Activated CD4-positive, alpha-beta memory T cell treated with anti-CD3 and anti-CD28 coated beads, Interleukin-2, amount 10 ng/mL, durations not matched to agents 7 days and 5 days (primary cell): ENCODE results near the gene WDR27. TPM values are rescaled to one million over a fixed set of nuclear protein-coding genes. Genes with fewer than 3 reads are reported as not detected.

Experiments
- CTCF ChIA-PET: fragments of 350-600 bp; sonication (Branson Sonifier 250); formaldehyde crosslinking; loops from one replicate; lab custom pipeline; 2021; ENCODE audit warnings: antibody characterized with exemption, inconsistent platforms; lab: Charles Lee
- POLR2A ChIA-PET: fragments of 350-600 bp; sonication (Branson Sonifier 250); formaldehyde crosslinking; loops from one replicate; lab custom pipeline; 2021; ENCODE audit warnings: antibody characterized with exemption; lab: Charles Lee
- DNase-seq: peaks from one replicate; pipeline ENCODE4 v3.0.0-alpha.2; 2020
- H3K27ac Mint-ChIP-seq: one replicate; pipeline ENCODE4 v1.8.0; 2021; ENCODE audit warnings: mild to moderate bottlenecking, mixed read lengths
- H3K27me3 Mint-ChIP-seq: one replicate; pipeline ENCODE4 v1.8.0; 2021; ENCODE audit warnings: mixed read lengths
- H3K36me3 Mint-ChIP-seq: one replicate; pipeline ENCODE4 v1.8.0; 2021; ENCODE audit warnings: low read depth, mixed read lengths
- H3K4me1 Mint-ChIP-seq: one replicate; pipeline ENCODE4 v1.8.0; 2021; ENCODE audit warnings: mixed read lengths
- H3K4me3 Mint-ChIP-seq: one replicate; pipeline ENCODE4 v1.8.0; 2021; ENCODE audit warnings: mild to moderate bottlenecking, mixed read lengths
- H3K9me3 Mint-ChIP-seq: one replicate; pipeline ENCODE4 v1.8.0; 2021; ENCODE audit warnings: mixed read lengths
- total RNA-seq, 2 experiments: library from RNA; stranded (reverse); gene quantifications; one replicate each; pipeline ENCODE4 v1.2.3, GENCODE V29; 2021

WDR27 gene
- total RNA-seq, 2 experiments from 2014 or later: 24.9 to 25.2 TPM

DNA sequence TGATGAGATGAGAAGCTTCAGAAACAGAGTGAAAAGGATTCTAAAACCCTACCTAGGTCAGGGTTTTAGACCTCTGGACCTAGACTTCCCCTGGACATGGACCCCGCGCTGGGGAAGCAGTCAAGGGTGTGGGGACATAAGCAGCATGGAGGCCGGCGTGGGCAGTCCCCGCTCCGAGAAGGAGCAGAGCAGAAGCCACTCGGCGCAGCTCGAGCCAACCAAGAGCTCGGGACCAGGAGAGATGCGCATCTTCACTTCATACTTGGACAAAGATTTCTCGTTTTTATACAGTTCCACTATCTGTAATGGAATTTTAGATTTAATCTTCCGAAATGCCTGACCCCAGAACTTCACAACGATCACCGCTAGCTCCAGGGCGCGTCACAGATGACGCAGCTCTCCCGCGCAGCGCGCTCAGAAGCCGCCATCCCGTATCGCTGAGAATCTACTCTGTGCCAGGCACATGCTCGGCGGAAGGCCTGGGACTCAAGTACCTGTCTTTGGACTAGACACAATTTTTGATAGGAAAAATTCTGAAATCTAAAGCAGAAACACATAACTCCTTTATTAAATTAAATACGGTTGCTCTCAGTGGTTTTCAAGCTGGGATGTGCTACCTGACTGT lies 60.3 kb downstream of the WDR27 start:
- no peak overlapping the region for H3K4me3 Mint-ChIP-seq
- H3K4me1 Mint-ChIP-seq: no peaks in the 10 kb centered on the region
- POLR2A ChIA-PET: no interaction called here
- no peak overlapping the region for H3K27ac Mint-ChIP-seq
- no peaks in the 10 kb centered on the region for H3K9me3 Mint-ChIP-seq
- H3K27me3 Mint-ChIP-seq: no peaks in the 10 kb centered on the region
- CTCF ChIA-PET: no interaction called here
- no peaks in the 10 kb centered on the region for H3K36me3 Mint-ChIP-seq
- no peak for DNase-seq

- ChIA-PET CTCF (no interaction called here), POLR2A (no interaction called here)
- DNase-seq: no peak
- Mint-ChIP-seq H3K9me3 (no peaks in the 10 kb centered on the region), H3K27me3 (no peaks in the 10 kb centered on the region), H3K4me1 (no peaks in the 10 kb centered on the region), H3K36me3 (no peaks in the 10 kb centered on the region), H3K27ac (no peak overlapping the region), H3K4me3 (no peak overlapping the region)
These were observed 60.8 kb downstream of the WDR27 start for GRCh38 chr6:169640983-169641382.

DNA sequence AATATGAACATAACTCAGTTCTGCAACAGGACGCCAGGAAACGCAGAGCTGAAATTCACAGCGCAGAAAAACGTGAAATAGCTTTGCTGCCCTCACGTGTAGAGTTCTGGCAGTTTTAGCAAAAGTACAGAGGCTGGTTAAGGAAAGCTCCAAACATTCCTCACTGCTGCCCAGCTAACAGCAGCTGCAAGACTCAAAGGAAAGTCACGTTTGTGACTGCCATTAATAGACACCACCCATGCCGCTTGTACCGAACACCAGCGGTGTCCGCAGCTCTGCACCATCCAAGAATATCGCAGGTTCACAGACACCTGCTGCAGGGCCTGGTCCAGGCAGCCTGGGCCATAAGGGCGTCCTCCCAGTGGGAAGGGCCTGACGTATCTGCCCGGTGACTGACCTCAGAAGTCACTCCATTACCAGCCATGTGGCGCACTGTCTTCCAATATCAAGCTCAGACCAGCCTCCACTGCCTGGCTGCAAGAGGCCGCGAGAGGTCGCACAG lies 61.4 kb downstream of the WDR27 start:
- no peaks in the 10 kb centered on the region for H3K27me3 Mint-ChIP-seq

DNA sequence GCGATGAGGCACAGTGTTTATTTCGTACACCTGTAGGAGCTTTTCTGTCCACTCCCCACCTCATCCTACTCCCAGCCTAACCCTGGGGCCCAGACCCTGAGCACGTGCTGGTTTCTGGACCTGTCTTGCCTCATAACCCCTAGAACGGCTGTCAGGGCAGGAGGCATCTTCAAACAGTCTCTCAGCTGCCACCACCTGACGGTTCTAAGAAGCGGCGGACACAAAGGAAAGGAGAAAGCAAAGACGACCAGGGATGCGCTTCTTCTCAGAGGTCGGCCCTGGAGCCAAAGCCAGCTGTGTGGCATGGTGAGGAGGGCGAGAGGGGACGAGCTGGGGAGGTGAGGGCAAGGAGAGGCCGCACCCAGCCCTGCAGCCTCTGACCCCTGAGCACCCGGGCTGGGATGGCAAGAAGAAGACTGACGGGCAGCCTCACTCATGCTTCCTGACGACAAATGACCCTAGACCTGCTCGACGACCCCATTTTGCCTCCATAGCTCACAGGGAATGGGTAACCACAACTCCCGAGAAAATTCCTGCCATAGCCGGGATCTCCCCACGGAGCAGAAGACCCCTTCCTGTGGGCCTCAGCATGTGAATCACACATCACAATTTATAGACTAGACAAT lies 62.1 kb downstream of the WDR27 start:
- ChIA-PET CTCF (no interaction called here), POLR2A (no interaction called here)
- H3K4me3 Mint-ChIP-seq: no peak overlapping the region
- H3K27me3 Mint-ChIP-seq: no peaks in the 10 kb centered on the region
- H3K4me1 Mint-ChIP-seq: no peaks in the 10 kb centered on the region
- H3K27ac Mint-ChIP-seq: no peak overlapping the region
- no peaks in the 10 kb centered on the region for H3K9me3 Mint-ChIP-seq
- H3K36me3 Mint-ChIP-seq: no peaks in the 10 kb centered on the region
- no peak for DNase-seq

More for the DNA sequence above, 61.4 kb downstream of the WDR27 start:
- ChIA-PET CTCF (no interaction called here), POLR2A (no interaction called here)
- Mint-ChIP-seq H3K27ac (no peak overlapping the region), H3K4me1 (no peaks in the 10 kb centered on the region), H3K4me3 (no peak overlapping the region), H3K9me3 (no peaks in the 10 kb centered on the region), H3K36me3 (no peaks in the 10 kb centered on the region)
- DNase-seq: no peak

DNA sequence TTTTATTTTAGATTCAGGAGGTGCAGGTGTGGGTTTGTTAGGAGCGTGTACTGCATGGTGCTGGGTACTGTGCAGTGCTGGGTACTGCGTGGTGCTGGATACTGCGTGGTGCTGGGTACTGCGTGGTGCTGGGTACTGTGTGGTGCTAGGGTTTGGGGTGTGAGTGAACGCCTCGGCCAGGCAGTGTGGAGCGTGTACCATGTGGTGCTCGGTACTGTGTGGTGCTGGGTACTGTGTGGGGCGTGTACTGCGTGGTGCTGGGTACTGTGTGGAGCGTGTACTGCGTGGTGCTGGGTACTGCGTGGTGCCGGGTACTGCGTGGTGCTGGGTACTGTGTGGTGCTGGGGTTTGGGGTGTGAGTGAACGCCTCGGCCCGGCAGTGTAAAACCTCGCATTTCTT lies 62.9 kb downstream of the WDR27 start:
- no peaks in the 10 kb centered on the region for H3K27me3 Mint-ChIP-seq
- CTCF ChIA-PET: no interaction called here
- no peak for DNase-seq
- H3K9me3 Mint-ChIP-seq: no peaks in the 10 kb centered on the region
- no peaks in the 10 kb centered on the region for H3K4me1 Mint-ChIP-seq
- H3K4me3 Mint-ChIP-seq: no peak overlapping the region
- H3K36me3 Mint-ChIP-seq: no peaks in the 10 kb centered on the region
- no peak overlapping the region for H3K27ac Mint-ChIP-seq
- POLR2A ChIA-PET: no interaction called here

DNA sequence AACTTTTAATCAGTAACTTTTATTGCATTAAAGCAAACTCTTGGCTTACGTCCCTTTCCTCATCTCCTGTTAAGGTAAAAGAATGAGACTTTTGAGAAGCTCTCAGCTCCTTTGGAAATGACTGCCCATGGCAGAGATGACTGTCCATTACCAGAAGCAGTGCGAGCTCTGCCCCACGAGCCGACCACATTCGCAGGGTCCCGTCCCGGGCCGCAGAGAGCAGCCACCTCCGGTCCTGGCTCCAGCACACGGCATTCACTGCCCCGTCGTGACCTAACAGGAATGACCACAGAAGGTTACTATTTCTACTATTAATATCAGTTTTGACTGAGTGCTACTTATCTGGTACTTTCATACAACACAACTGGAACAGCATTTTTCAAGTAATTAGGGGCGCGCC lies 63.4 kb downstream of the WDR27 start:
- no peaks in the 10 kb centered on the region for H3K27me3 Mint-ChIP-seq
- H3K36me3 Mint-ChIP-seq: no peaks in the 10 kb centered on the region
- no peaks in the 10 kb centered on the region for H3K4me1 Mint-ChIP-seq
- H3K4me3 Mint-ChIP-seq: no peak overlapping the region
- H3K27ac Mint-ChIP-seq: no peak overlapping the region
- CTCF ChIA-PET: no interaction called here
- DNase-seq: no peak
- POLR2A ChIA-PET: no interaction called here
- H3K9me3 Mint-ChIP-seq: no peaks in the 10 kb centered on the region

DNA sequence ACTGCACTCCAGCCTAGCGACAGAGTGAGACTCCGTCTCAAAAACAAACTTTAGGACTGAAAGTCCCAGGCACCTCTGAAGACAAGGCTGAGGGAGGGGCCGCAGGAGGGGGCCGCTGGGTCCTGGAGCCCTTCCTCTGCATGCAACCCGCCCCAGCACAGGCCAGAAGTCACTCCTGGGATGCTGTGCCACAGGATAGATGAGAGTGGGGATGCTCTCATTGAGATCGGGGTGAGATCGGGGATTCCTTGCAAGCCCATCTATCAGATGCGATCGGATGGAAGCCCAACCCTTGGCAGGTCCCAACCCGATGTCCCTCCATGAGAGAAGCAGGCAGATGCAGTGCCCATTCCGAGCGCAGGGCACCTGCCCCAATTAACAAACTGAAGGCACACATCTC lies 66.5 kb downstream of the WDR27 start:
- CTCF ChIA-PET: interaction anchor here (0.5 kb wide), 1 partner anchor 750 kb away, joined by 3 read pairs; no protein-coding TSS in a partner anchor
- no peaks in the 10 kb centered on the region for H3K9me3 Mint-ChIP-seq
- H3K4me1 Mint-ChIP-seq: no peaks in the 10 kb centered on the region
- POLR2A ChIA-PET: no interaction called here
- no peak for DNase-seq
- no peaks in the 10 kb centered on the region for H3K27me3 Mint-ChIP-seq
- H3K36me3 Mint-ChIP-seq: no peaks in the 10 kb centered on the region
- no peak overlapping the region for H3K4me3 Mint-ChIP-seq
- no peak overlapping the region for H3K27ac Mint-ChIP-seq

DNA sequence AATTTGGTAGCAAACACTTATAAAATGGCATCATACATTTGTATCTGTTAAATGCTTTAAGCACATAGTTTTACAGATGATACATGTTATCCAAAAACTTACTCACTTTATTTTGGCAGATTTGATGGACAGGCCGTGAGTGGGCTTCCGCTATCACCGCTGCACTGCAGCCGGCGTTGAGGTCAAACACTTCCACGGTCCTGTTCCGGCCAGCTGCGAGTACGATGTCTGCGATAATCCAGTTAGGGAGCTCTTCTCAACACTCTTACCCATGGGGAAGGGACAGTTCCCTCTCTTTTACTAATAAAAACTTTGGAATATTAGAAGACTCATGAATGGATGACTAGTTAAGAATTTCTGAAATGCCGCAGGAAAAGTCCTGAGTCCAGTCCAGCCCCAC lies 69.0 kb downstream of the WDR27 start:
- CTCF ChIA-PET: no interaction called here
- H3K4me3 Mint-ChIP-seq: no peak overlapping the region

DNA sequence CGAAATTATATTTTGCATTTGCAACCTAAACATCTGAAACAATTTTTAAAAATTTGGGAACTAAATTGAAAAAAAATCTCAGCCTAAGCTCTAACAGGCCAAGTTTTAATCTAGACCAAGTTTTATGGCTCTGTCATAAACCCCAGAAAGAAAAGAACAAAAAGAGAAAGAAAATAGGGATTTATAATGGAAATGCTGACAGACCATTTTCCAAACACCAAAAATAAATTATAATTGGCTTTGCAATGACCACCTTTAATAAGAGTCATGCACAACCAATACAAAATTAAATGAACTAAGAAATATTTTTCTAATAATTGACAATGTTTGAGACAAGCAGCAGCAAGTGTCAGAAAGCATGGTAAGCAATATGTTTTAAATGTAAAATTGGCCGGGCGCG lies 72.6 kb downstream of the WDR27 start:
- ChIA-PET CTCF (interaction anchor here (1.0 kb wide), 1 partner anchor 1931 kb away, joined by 3 read pairs; no protein-coding TSS in a partner anchor), POLR2A (no interaction called here)
- H3K27ac Mint-ChIP-seq: no peak overlapping the region
- no peak overlapping the region for H3K4me3 Mint-ChIP-seq
- no peaks in the 10 kb centered on the region for H3K9me3 Mint-ChIP-seq
- no peaks in the 10 kb centered on the region for H3K36me3 Mint-ChIP-seq
- H3K27me3 Mint-ChIP-seq: no peaks in the 10 kb centered on the region
- no peak for DNase-seq
- no peaks in the 10 kb centered on the region for H3K4me1 Mint-ChIP-seq

More for the DNA sequence above, 69.0 kb downstream of the WDR27 start:
- Mint-ChIP-seq H3K9me3 (no peaks in the 10 kb centered on the region), H3K27ac (no peak overlapping the region), H3K36me3 (no peaks in the 10 kb centered on the region), H3K27me3 (no peaks in the 10 kb centered on the region), H3K4me1 (no peaks in the 10 kb centered on the region)
- no peak for DNase-seq
- POLR2A ChIA-PET: no interaction called here

DNA sequence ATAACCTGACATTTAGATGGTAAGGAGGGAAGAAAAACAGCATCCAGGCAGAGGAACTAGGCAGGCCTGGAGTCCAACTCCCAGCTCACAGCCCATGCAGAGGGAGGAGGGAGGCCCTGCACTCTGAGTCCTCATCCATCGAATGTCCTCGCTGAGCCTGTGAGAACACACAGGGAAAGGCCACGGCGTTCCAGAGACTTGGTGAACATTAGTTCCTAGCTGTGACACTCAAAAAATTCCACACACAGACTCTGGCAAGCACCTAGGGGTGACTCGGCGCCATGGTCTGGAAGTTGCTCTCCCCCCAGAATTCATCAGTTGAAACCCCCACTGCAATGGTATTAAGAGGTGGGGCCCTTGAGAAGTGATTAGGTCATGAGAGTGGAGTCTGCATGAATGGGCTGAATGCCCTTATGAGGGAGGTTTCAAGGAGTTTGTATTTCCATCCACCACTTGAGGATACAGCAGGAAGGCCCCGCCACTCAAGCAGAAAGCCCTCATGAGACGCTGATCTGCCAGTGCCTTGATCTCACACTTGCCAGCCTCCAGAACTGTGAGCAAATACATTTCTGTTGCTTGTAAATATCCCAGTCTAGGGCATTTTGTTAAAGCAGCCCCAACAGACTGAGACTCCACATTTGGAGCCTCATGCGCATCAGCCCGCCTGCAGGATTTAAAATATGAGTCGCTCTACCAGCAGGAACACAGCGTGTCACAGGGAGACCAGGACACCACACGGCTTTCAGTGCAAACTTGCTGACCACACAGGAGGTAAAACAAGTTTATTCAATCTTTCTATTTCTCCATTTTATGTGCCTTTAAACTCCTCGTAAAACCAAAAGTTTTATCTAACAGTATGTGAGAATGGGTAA lies 73.9 kb downstream of the WDR27 start:
- no peaks in the 10 kb centered on the region for H3K4me1 Mint-ChIP-seq
- no peaks in the 10 kb centered on the region for H3K27me3 Mint-ChIP-seq
- H3K4me3 Mint-ChIP-seq: no peak overlapping the region
- DNase-seq: no peak
- no peaks in the 10 kb centered on the region for H3K36me3 Mint-ChIP-seq
- no peaks in the 10 kb centered on the region for H3K9me3 Mint-ChIP-seq
- no peak overlapping the region for H3K27ac Mint-ChIP-seq
- ChIA-PET POLR2A (no interaction called here), CTCF (interaction anchor here (0.6 to 1.0 kb wide), 2 partner anchors 982 to 1929 kb away, joined by 3 read pairs; no protein-coding TSS in a partner anchor)

GRCh38 chr6:169626649-169627048 lies 75.2 kb downstream of the WDR27 start:
- DNase-seq: no peak
- peaks cover 4% of the 10 kb centered on the region for H3K9me3 Mint-ChIP-seq
- no peak overlapping the region for H3K27ac Mint-ChIP-seq
- H3K27me3 Mint-ChIP-seq: no peaks in the 10 kb centered on the region
- POLR2A ChIA-PET: no interaction called here
- no peaks in the 10 kb centered on the region for H3K36me3 Mint-ChIP-seq
- H3K4me3 Mint-ChIP-seq: no peak overlapping the region
- CTCF ChIA-PET: no interaction called here
- no peaks in the 10 kb centered on the region for H3K4me1 Mint-ChIP-seq

- no peak for DNase-seq
- Mint-ChIP-seq H3K27ac (no peak overlapping the region), H3K27me3 (no peaks in the 10 kb centered on the region), H3K4me1 (no peaks in the 10 kb centered on the region), H3K36me3 (no peaks in the 10 kb centered on the region), H3K9me3 (peaks cover 9% of the 10 kb centered on the region), H3K4me3 (no peak overlapping the region)
- ChIA-PET POLR2A (no interaction called here), CTCF (no interaction called here)
These were observed 75.7 kb downstream of the WDR27 start for GRCh38 chr6:169626169-169626568.

DNA sequence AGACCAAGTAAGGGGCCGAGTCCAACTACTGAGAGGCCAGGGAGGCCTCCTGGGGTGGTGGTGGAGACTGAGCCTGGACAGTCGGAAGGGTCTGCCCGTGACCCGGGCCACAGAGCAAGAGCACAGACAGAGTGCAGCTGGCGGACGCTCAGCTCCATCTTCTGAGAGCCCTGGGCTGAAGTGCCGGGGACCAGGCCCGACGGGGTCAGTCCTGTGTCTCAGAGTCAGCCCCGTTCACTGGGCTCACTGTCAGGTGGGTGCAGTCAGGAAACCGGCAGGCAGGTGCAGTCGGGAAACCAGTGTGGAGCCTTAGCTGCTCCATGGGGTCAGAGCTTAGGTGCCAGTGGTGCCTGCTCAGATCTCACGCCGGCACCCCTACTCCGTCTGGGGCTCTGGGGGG lies 76.5 kb downstream of the WDR27 start:
- CTCF ChIA-PET: no interaction called here
- no peak overlapping the region for H3K27ac Mint-ChIP-seq
- no peak for DNase-seq
- peaks cover 10% of the 10 kb centered on the region for H3K9me3 Mint-ChIP-seq
- H3K36me3 Mint-ChIP-seq: no peaks in the 10 kb centered on the region
- no peaks in the 10 kb centered on the region for H3K4me1 Mint-ChIP-seq
- POLR2A ChIA-PET: no interaction called here
- no peak overlapping the region for H3K4me3 Mint-ChIP-seq
- no peaks in the 10 kb centered on the region for H3K27me3 Mint-ChIP-seq
